GM12875 (cell line): Measurements from ENCODE around the gene RCHY1.

Experiments used
- H3K4me3 ChIP-seq: one replicate; pipeline ENCODE4 v1.5.1; 2011; ENCODE audit warnings: low read depth, low read length, control low read depth
- CTCF ChIP-seq: IDR thresholded peaks from 2 replicates; pipeline ENCODE4 v1.5.1; 2011; ENCODE audit warnings: low read depth, mild to moderate bottlenecking, control low read depth, inconsistent platforms, low read length, moderate library complexity, borderline replicate concordance; ENCODE audit not compliant: insufficient read depth

The RCHY1 gene

GRCh38 chr4:75514131-75514948 lies at the start of gene RCHY1, which contains the start of gene THAP6:
TSS of gene RCHY1 (minus strand) at chr4:75514403. CDS start at chr4:75514286, 117 bp downstream.
TSS of gene THAP6 (plus strand) at chr4:75514473. CDS start at chr4:75515453, 980 bp downstream.
- TF ChIP-seq CTCF, result no peak
- peak within 1 kb of the TSS; percentile 91 for H3K4me3 ChIP-seq

GRCh38 chr4:75561789-75562188 lies 47.6 kb upstream of the RCHY1 start:
- H3K4me3 ChIP-seq, result no peak overlapping the region
- TF ChIP-seq CTCF, result no peak

- no peak for TF ChIP-seq CTCF
- no peak overlapping the region for H3K4me3 ChIP-seq
Observed at GRCh38 chr4:75557696-75558095, 43.5 kb upstream of the RCHY1 start.

GRCh38 chr4:75555294-75556164 lies 41.3 kb upstream of the RCHY1 start, which contains the start of gene ODAPH:
TSS of gene ODAPH (plus strand) at chr4:75556066. CDS start at chr4:75556083, 17 bp downstream.
- no peak within 1 kb of the TSS for H3K4me3 ChIP-seq
- TF ChIP-seq CTCF, result no peak

- TF ChIP-seq CTCF, result no peak
- H3K4me3 ChIP-seq, result no peak overlapping the region
Observed at GRCh38 chr4:75552452-75552851, 38.2 kb upstream of the RCHY1 start.

GRCh38 chr4:75549019-75549418 lies 34.8 kb upstream of the RCHY1 start:
- no peak for TF ChIP-seq CTCF
- H3K4me3 ChIP-seq, result no peak overlapping the region
